BLaER1 treated with 17β-estradiol and CSF1 and Interleukin-3, amounts not matched to agents 10 nM and 100 nM (cell line): ENCODE results near the gene FNDC8.
"Not testable (repeated sequence)": the region's sequence is repeated elsewhere in the genome, so short reads cannot be mapped to it uniquely, and the experiment has no call there.

ENCODE experiments used
- H3K27ac ChIP-seq, 11 experiments: shearing (Covaris generic); formaldehyde crosslinking; 2 replicates each; pipeline ENCODE4 v1.8.1; 2022
- H3K27me3 ChIP-seq, 11 experiments: shearing (Covaris generic); formaldehyde crosslinking; 2 replicates each; pipeline ENCODE4 v1.8.1; 2022
- H3K36me3 ChIP-seq, 11 experiments: shearing (Covaris generic); formaldehyde crosslinking; 2 replicates each; pipeline ENCODE4 v1.8.1; 2022
- H3K4me1 ChIP-seq, 10 experiments: shearing (Covaris generic); formaldehyde crosslinking; 2 replicates each; pipeline ENCODE4 v1.8.1; 2022
- H3K4me2 ChIP-seq, 11 experiments: shearing (Covaris generic); formaldehyde crosslinking; 2 replicates each; pipeline ENCODE4 v1.8.1; 2022
- H3K4me3 ChIP-seq, 10 experiments: shearing (Covaris generic); formaldehyde crosslinking; 2 replicates each; pipeline ENCODE4 v1.8.1; 2022
- H3K9ac ChIP-seq, 11 experiments: shearing (Covaris generic); formaldehyde crosslinking; 2 replicates each; pipeline ENCODE4 v1.8.1; 2022
- H3K9me3 ChIP-seq, 11 experiments: shearing (Covaris generic); formaldehyde crosslinking; replicated peaks in 1 of 11; 2 replicates each; pipeline ENCODE4 v1.8.1; 2022
- H4K20me1 ChIP-seq, 11 experiments: shearing (Covaris generic); formaldehyde crosslinking; 2 replicates each; pipeline ENCODE4 v1.8.1; 2022
- Cebpa-rat ChIP-seq, 11 experiments: shearing (Covaris generic); IDR thresholded peaks; 2 replicates each; pipeline ENCODE4 v1.8.1; 2022

The FNDC8 gene

GRCh38 chr17:35142467-35142796 lies 21.0 kb downstream of the FNDC8 start:
- Histone ChIP-seq H4K20me1 (peaks cover 0 to 37% (median 26%) of the 10 kb centered on the region in 11 experiments; a peak in 15 of 22 replicates), H3K4me1 (peaks cover 12 to 21% (median 17%) of the 10 kb centered on the region in 10 experiments), H3K27me3 (no peaks in the 10 kb centered on the region), H3K27ac (peak overlapping the region in 2 of 11 experiments; percentile 84 to 96; a peak in 3 of 22 replicates), H3K9me3 (no peaks in the 10 kb centered on the region), H3K36me3 (peaks cover 19 to 36% (median 30%) of the 10 kb centered on the region in 11 experiments), H3K9ac (peak overlapping the region in 5 of 11 experiments; percentile 86 to 98 (median 89); a peak in 8 of 22 replicates), H3K4me3 (peak overlapping the region; percentile 79 to 99 (median 94); a peak in 15 of 20 replicates), H3K4me2 (peak overlapping the region in 6 of 11 experiments; percentile 32 to 92 (median 90); a peak in 9 of 22 replicates)
- TF ChIP-seq Cebpa-rat (IDR thresholded peaks at IDR 0.05): no peak

GRCh38 chr17:35144840-35145239 lies 23.4 kb downstream of the FNDC8 start:
- Histone ChIP-seq H3K36me3 (peaks cover 0 to 13% (median 5%) of the 10 kb centered on the region in 11 experiments; a peak in 18 of 22 replicates), H3K9me3 (no peaks in the 10 kb centered on the region)
- no peak for TF ChIP-seq Cebpa-rat (IDR thresholded peaks at IDR 0.05)

GRCh38 chr17:35146214-35146833 lies 24.9 kb downstream of the FNDC8 start:
- Histone ChIP-seq H3K9me3 (no peaks in the 10 kb centered on the region), H3K27me3 (no peaks in the 10 kb centered on the region), H3K27ac (no peak overlapping the region), H3K4me3 (no peak overlapping the region), H3K4me2 (no peak overlapping the region), H4K20me1 (no peaks in the 10 kb centered on the region), H3K36me3 (no peaks in the 10 kb centered on the region), H3K9ac (no peak overlapping the region), H3K4me1 (peaks cover 0 to 7% (median under 1%) of the 10 kb centered on the region in 10 experiments; a peak in 10 of 20 replicates)
- no peak for TF ChIP-seq Cebpa-rat (IDR thresholded peaks at IDR 0.05)

More at GRCh38 chr17:35144840-35145239, 23.4 kb downstream of the FNDC8 start:
- H3K4me2 ChIP-seq: no peak overlapping the region
- no peak overlapping the region for H3K9ac ChIP-seq
- no peaks in the 10 kb centered on the region for H3K27me3 ChIP-seq
- no peak overlapping the region for H3K4me3 ChIP-seq
- H3K4me1 ChIP-seq: peaks cover 12 to 19% (median 15%) of the 10 kb centered on the region in 10 experiments
- H4K20me1 ChIP-seq: peaks cover 0 to 15% (median 8%) of the 10 kb centered on the region in 11 experiments; a peak in 14 of 22 replicates
- H3K27ac ChIP-seq: no peak overlapping the region

- no peaks in the 10 kb centered on the region for H3K36me3 ChIP-seq
- no peaks in the 10 kb centered on the region for H3K27me3 ChIP-seq
- no peaks in the 10 kb centered on the region for H4K20me1 ChIP-seq
- H3K4me1 ChIP-seq: peaks cover 0 to 4% (median 0%) of the 10 kb centered on the region in 10 experiments; a peak in 3 of 20 replicates
- no peak within 1 kb of the TSS for H3K4me2 ChIP-seq
- no peak within 1 kb of the TSS for H3K4me3 ChIP-seq
- no peak for TF ChIP-seq Cebpa-rat (IDR thresholded peaks at IDR 0.05)
- no peak within 1 kb of the TSS for H3K27ac ChIP-seq
- H3K9ac ChIP-seq: no peak within 1 kb of the TSS
- no peaks in the 10 kb centered on the region for H3K9me3 ChIP-seq
These were observed 26.0 kb downstream of the FNDC8 start, which contains the start of gene UNC45B for GRCh38 chr17:35147375-35147905. UNC45B (plus strand) TSS chr17:35147817; CDS start chr17:35148264, 447 bp downstream.

DNA sequence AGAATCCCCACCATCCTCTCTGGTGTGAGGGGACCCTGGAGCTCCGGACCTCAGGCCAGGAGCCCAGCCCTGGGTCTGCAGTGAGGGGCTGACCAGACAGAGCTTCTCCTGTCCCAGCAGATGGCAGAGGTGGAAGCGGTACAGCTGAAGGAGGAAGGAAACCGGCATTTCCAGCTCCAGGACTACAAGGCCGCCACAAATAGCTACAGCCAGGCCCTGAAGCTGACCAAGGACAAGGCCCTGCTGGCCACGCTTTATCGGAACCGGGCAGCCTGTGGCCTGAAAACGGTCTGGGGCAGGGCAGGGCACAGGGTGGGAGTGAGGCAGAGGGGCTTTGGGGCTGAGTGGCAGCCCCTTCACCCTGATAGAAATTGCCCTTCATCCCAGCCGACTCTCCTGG lies 26.7 kb downstream of the FNDC8 start:
- Histone ChIP-seq H3K36me3 (no peaks in the 10 kb centered on the region), H3K4me1 (0 out of 20 replicates have a peak, but pooled peaks cover 0 to 4% (median 0%) of the 10 kb centered on the region in 10 experiments), H3K4me2 (no peak overlapping the region), H3K27ac (no peak overlapping the region), H3K9ac (no peak overlapping the region), H3K9me3 (no peaks in the 10 kb centered on the region), H4K20me1 (no peaks in the 10 kb centered on the region), H3K4me3 (no peak overlapping the region), H3K27me3 (no peaks in the 10 kb centered on the region)
- TF ChIP-seq Cebpa-rat (IDR thresholded peaks at IDR 0.05): no peak

DNA sequence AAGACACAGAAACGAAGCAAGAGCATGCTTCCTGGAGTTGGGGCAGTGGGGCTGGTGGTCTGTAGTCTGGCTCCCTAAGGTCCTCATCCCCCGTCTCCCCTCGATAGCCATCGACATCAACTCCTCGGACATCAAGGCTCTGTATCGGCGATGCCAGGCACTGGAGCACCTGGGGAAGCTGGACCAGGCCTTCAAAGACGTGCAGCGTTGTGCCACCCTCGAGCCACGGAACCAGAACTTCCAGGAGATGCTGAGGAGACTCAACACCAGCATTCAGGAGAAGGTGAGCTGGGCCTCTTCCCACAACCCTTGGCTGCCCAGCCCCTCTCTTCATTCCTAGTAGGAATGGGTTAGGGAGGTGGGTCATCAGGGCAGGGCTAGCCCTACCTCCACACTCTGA lies 28.5 kb downstream of the FNDC8 start:
- H3K4me1 ChIP-seq: 0 out of 20 replicates have a peak, but pooled peaks cover 0 to 4% (median 0%) of the 10 kb centered on the region in 10 experiments
- H3K36me3 ChIP-seq: no peaks in the 10 kb centered on the region
- no peak overlapping the region for H3K4me3 ChIP-seq
- H3K4me2 ChIP-seq: no peak overlapping the region
- no peaks in the 10 kb centered on the region for H3K27me3 ChIP-seq
- H3K9me3 ChIP-seq: no peaks in the 10 kb centered on the region
- H3K27ac ChIP-seq: no peak overlapping the region
- no peak for TF ChIP-seq Cebpa-rat (IDR thresholded peaks at IDR 0.05)
- H3K9ac ChIP-seq: no peak overlapping the region
- H4K20me1 ChIP-seq: no peaks in the 10 kb centered on the region

DNA sequence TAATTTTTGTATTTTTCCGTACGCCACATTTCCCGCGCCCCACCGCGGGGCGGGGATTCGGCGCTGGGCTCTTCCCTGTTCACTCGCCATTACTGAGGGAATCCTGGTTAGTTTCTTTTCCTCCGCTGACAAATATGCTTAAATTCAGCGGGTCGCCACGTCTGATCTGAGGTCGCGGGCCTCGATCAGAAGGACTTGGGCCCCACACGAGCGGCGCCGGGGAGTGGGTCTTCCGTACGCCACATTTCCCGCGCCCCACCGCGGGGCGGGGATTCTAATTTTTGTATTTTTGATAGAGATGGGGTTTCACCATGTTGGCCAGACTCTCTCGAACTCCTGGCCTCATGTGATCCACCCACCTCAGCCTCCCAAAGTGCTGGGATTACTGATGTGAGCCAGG lies 29.7 kb downstream of the FNDC8 start:
- not testable (repeated sequence) for H3K36me3 ChIP-seq, H3K4me2 ChIP-seq, H4K20me1 ChIP-seq, H3K27me3 ChIP-seq, H3K4me3 ChIP-seq, H3K27ac ChIP-seq, H3K4me1 ChIP-seq, H3K9me3 ChIP-seq, H3K9ac ChIP-seq

GRCh38 chr17:35152421-35153140 lies 31.2 kb downstream of the FNDC8 start:
- Histone ChIP-seq H3K4me2 (no peak overlapping the region), H3K4me1 (0 out of 20 replicates have a peak, but pooled peaks cover 0 to 4% (median 0%) of the 10 kb centered on the region in 10 experiments), H3K9ac (no peak overlapping the region), H3K27ac (no peak overlapping the region), H3K27me3 (no peaks in the 10 kb centered on the region), H3K4me3 (no peak overlapping the region), H3K9me3 (no peaks in the 10 kb centered on the region), H4K20me1 (no peaks in the 10 kb centered on the region), H3K36me3 (no peaks in the 10 kb centered on the region)
- no peak for TF ChIP-seq Cebpa-rat (IDR thresholded peaks at IDR 0.05)
